MM.1S (cell line): ENCODE results near the gene TDRD5.

Experiments
- EZH2 ChIP-seq: fragments of 300-600 bp; sonication (generic); optimal IDR thresholded peaks from 2 replicates; pipeline ENCODE3; 2017; ENCODE audit warnings: low read depth, mild to moderate bottlenecking, antibody characterized with exemption, low read length, mixed read lengths
- EZH2phosphoT487 ChIP-seq: fragments of 300-600 bp; sonication (generic); IDR thresholded peaks from 2 replicates; pipeline ENCODE4 v1.6.1; 2018; ENCODE audit warnings: antibody characterized with exemption, low read length
- TF ChIP-seq, protein P1 (sequence below): fragments of 300-600 bp; sonication (generic); IDR thresholded peaks from 2 replicates; pipeline ENCODE4 v1.5.1; 2016; ENCODE audit warnings: antibody characterized with exemption, low read length, mixed read lengths

DNA sequence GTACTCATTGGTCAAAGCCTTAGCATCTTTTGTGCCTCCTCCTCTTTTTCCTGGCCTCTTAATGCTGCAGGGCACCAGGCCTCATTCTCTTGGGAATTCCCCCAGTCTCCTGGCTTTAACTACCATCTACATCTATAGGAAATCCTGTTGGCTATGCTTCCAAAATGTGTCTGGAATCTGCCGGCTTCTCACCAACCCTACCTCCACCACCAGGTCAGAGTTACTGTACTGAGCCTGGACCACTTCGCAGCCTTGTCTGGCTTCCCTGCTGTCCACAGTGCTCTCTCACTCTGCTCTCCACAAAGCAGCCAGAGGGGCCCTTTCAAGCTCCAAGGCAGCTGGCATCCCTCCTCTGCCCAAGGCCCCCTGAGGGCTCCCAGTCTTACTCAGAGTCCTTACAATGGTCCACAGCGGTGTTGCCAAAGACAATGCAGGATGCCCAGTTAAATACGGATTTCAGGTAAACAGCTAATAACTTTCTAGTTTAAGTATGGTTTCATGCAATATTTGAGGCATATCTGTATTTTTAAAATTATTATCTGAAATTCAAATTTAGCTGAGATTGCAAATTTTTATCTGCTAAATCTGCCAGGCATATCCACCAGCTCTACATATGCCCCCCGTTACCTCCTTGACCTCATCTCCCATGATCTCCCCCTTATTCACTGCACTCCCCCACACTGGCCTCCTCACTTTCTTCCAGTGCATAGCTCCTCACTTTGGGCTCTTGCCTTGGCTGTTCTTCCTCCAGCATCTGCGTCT lies 117.0 kb downstream of the TDRD5 start:
- TF ChIP-seq EZH2, result no peak
- TF ChIP-seq, protein P1, sequence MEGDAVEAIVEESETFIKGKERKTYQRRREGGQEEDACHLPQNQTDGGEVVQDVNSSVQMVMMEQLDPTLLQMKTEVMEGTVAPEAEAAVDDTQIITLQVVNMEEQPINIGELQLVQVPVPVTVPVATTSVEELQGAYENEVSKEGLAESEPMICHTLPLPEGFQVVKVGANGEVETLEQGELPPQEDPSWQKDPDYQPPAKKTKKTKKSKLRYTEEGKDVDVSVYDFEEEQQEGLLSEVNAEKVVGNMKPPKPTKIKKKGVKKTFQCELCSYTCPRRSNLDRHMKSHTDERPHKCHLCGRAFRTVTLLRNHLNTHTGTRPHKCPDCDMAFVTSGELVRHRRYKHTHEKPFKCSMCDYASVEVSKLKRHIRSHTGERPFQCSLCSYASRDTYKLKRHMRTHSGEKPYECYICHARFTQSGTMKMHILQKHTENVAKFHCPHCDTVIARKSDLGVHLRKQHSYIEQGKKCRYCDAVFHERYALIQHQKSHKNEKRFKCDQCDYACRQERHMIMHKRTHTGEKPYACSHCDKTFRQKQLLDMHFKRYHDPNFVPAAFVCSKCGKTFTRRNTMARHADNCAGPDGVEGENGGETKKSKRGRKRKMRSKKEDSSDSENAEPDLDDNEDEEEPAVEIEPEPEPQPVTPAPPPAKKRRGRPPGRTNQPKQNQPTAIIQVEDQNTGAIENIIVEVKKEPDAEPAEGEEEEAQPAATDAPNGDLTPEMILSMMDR, result no peak
- no peak for TF ChIP-seq EZH2phosphoT487
